Neural crest cell (in vitro differentiated cells): Measurements from ENCODE around the gene CBLB. TPM values are rescaled to one million over a fixed set of nuclear protein-coding genes. Genes with fewer than 3 reads are reported as not detected.

Experiments used
- DNase-seq: peaks from one replicate; pipeline ENCODE4 v3.0.0; 2021; ENCODE audit warnings: low read depth, mixed read lengths, low spot score
- H3K27ac Mint-ChIP-seq: one replicate; pipeline ENCODE4 v1.8.0; 2021; ENCODE audit warnings: mild to moderate bottlenecking, mixed read lengths; ENCODE audit not compliant: unreplicated experiment
- H3K27me3 Mint-ChIP-seq: 2 replicates; pipeline ENCODE4 v1.8.0; 2021; ENCODE audit warnings: low read depth, mild to moderate bottlenecking, mixed read lengths
- H3K36me3 Mint-ChIP-seq: 2 replicates; pipeline ENCODE4 v1.8.0; 2021; ENCODE audit warnings: low read depth, mild to moderate bottlenecking, mixed read lengths
- H3K4me1 Mint-ChIP-seq: 2 replicates; pipeline ENCODE4 v1.8.0; 2021; ENCODE audit warnings: mixed read lengths
- H3K4me3 Mint-ChIP-seq: one replicate; pipeline ENCODE4 v1.8.0; 2021; ENCODE audit warnings: mild to moderate bottlenecking, mixed read lengths
- H3K9me3 Mint-ChIP-seq: 2 replicates; pipeline ENCODE4 v1.8.0; 2021; ENCODE audit warnings: mixed read lengths
- total RNA-seq: library from RNA; stranded (reverse); gene quantifications from 2 replicates; pipeline ENCODE4 v1.2.1, GENCODE V29; 2021
- TF ChIP-seq, protein P1 (sequence below): fragments of 200-600 bp; sonication (generic); conservative IDR thresholded peaks from 2 replicates; pipeline ENCODE4 v1.5.0; 2021; ENCODE audit warnings: antibody characterized with exemption, mild to moderate bottlenecking

Gene CBLB
- total RNA-seq, 1 donor from 2014 or later = 32.3 TPM

DNA sequence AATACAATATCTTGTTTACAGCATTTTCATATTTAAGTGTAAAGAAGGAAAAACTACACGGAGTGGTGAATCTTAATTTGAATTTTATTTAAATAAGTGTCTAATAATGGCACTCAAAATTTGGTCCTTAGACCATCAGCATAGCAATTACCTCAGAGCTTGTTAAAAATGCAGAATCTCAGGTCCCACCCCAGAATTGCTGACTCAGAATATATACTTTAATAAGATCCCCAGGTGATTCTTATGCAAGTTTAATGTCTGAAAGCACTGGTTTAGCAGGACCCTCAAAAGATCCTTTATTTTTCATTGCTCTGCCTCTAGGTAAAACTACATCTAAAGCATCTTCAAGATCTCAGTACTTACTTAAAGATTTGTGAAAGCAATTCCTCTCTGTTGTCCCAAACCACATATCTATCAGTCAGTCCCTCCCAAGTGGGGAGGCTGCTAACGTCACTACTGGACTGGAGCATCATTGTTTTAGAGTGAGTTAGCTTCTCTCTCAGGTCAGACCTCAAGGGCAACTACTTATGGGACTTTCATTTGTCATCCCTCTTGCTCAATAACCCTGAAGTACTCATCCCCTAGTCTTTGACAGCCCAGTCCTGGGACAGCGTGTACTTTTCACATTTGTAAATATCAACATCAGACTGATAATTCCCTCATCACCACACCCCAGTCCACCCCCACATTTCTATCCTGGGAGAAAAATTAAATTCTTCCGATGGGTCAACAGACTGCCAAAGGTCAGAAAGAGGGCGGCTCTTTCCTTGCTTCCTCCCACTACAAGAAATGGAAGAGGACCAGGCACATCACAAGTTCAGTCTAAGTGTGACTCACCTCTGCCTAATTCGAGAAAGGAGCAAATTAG lies 76.7 kb downstream of the CBLB start:
- H3K27ac Mint-ChIP-seq = no peak overlapping the region
- H3K9me3 Mint-ChIP-seq = peaks cover 6% of the 10 kb centered on the region
- peaks cover 12% of the 10 kb centered on the region for H3K4me1 Mint-ChIP-seq

DNA sequence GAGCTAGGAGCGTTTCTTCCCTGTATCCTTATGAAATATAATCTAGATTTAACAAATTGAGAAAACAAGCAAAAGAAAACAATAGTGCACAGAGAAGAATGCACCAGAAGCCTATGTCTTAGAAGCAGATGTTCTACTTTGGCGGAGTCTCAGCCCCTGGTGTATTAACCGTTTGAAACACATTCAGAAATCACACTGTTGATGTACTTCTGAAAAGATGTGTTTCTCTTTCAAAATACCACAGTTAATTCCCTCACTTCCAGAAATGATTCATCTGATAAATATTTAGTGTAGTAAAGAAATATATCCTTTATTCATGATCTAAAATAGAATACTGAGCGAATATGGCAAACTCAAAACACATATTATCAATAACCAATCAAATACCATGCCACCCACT lies 77.7 kb downstream of the CBLB start:
- no peak overlapping the region for H3K4me3 Mint-ChIP-seq
- DNase-seq = no peak
- H3K27ac Mint-ChIP-seq = no peak overlapping the region
- peaks cover 3% of the 10 kb centered on the region for H3K9me3 Mint-ChIP-seq
- H3K27me3 Mint-ChIP-seq = no peaks in the 10 kb centered on the region
- no peaks in the 10 kb centered on the region for H3K36me3 Mint-ChIP-seq
- TF ChIP-seq, protein P1, sequence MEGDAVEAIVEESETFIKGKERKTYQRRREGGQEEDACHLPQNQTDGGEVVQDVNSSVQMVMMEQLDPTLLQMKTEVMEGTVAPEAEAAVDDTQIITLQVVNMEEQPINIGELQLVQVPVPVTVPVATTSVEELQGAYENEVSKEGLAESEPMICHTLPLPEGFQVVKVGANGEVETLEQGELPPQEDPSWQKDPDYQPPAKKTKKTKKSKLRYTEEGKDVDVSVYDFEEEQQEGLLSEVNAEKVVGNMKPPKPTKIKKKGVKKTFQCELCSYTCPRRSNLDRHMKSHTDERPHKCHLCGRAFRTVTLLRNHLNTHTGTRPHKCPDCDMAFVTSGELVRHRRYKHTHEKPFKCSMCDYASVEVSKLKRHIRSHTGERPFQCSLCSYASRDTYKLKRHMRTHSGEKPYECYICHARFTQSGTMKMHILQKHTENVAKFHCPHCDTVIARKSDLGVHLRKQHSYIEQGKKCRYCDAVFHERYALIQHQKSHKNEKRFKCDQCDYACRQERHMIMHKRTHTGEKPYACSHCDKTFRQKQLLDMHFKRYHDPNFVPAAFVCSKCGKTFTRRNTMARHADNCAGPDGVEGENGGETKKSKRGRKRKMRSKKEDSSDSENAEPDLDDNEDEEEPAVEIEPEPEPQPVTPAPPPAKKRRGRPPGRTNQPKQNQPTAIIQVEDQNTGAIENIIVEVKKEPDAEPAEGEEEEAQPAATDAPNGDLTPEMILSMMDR = no peak
- H3K4me1 Mint-ChIP-seq = peaks cover 12% of the 10 kb centered on the region

More for the DNA sequence above, 76.7 kb downstream of the CBLB start:
- H3K36me3 Mint-ChIP-seq = no peaks in the 10 kb centered on the region
- H3K4me3 Mint-ChIP-seq = no peak overlapping the region
- H3K27me3 Mint-ChIP-seq = no peaks in the 10 kb centered on the region
- TF ChIP-seq, protein P1 = no peak
- DNase-seq = no peak

DNA sequence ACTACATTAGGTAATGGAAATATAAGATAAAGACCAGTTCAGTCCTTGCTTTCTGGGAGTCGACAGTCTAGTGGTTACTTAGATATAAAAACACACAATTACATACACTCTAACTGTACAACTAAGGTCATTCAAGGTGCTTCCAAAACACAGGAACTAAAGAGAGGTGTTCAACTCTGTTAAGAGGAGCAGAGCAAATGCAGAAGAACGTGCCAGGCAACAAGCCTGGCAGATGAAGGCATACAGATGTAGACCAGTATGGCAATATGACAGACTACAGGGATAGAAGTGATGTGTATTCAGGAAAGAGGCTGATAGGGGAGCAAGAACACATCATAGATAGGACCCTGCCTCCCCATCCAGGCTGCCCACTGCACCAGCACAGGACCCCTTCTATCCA lies 78.3 kb downstream of the CBLB start:
- no peak overlapping the region for H3K4me3 Mint-ChIP-seq
- H3K36me3 Mint-ChIP-seq = no peaks in the 10 kb centered on the region
- TF ChIP-seq, protein P1 = no peak
- DNase-seq = no peak
- no peaks in the 10 kb centered on the region for H3K27me3 Mint-ChIP-seq
- no peak overlapping the region for H3K27ac Mint-ChIP-seq
- peaks cover 12% of the 10 kb centered on the region for H3K4me1 Mint-ChIP-seq
- H3K9me3 Mint-ChIP-seq = no peaks in the 10 kb centered on the region

DNA sequence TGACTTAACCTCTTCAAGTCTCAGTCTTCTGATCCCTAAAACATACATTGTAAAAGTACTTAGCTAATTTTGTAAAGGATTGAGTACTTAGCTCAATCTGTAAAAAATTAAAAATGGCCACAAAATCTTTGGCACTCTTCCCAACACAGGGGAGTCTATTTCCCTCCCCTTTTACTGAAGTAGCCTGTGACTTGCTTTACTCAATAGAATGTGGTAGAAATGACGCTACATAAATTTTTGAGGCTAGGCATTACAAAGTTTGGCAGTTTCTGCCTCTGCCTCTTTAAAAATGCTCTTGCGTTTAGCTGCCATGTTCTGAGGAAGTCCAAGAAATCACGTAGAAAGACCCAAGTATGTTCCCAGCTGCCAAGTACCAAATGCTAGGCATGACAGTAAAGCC lies 80.2 kb downstream of the CBLB start:
- no peaks in the 10 kb centered on the region for H3K27me3 Mint-ChIP-seq
- no peak overlapping the region for H3K4me3 Mint-ChIP-seq
- no peak overlapping the region for H3K27ac Mint-ChIP-seq
- H3K9me3 Mint-ChIP-seq = no peaks in the 10 kb centered on the region
- TF ChIP-seq, protein P1 = no peak
- H3K4me1 Mint-ChIP-seq = peaks cover 12% of the 10 kb centered on the region
- no peak for DNase-seq
- no peaks in the 10 kb centered on the region for H3K36me3 Mint-ChIP-seq

DNA sequence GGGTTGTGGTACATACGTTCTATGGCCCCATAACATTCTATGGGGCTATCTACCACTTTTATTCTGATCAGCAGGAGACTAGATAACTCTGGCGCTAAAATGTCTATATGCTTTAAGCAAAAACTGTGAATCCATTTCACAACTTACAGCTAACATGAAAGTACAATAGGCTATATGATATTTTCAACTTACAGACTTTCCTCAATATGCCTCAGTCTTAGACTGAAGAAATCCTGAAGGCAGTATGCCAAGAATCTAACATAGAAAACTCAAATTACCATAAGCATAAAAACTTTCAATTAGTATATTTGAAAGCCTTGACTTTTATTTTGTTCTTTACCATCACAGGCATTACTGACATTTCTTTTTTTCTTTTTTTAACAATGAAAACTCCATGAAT lies 81.4 kb downstream of the CBLB start:
- Mint-ChIP-seq H3K27me3 (no peaks in the 10 kb centered on the region), H3K27ac (no peak overlapping the region), H3K36me3 (no peaks in the 10 kb centered on the region), H3K9me3 (no peaks in the 10 kb centered on the region), H3K4me1 (peaks cover 4% of the 10 kb centered on the region), H3K4me3 (no peak overlapping the region)
- TF ChIP-seq, protein P1 = no peak
- no peak for DNase-seq
